ENCODE measurements around the gene LEKR1.
"Not testable (repeated sequence)": the region's sequence is repeated elsewhere in the genome, so short reads cannot be mapped to it uniquely, and the experiment has no call there.

Gene LEKR1

GRCh38 chr3:156792536-156792935 is 33.6 kb upstream of the LEKR1 start:
- Histone ChIP-seq H3K9ac (ENCODE audit: low read depth, low read length) (no peak overlapping the region), H3K27ac (ENCODE audit: low read depth, low read length) (no peak overlapping the region), H3K4me3 (ENCODE audit: low read depth, low read length) (no peak overlapping the region), H3K4me1 (ENCODE audit: control insufficient read depth, insufficient read depth, low read length) (peaks cover 9% of the 10 kb centered on the region; the same call in 1 of the 2 replicates), H3K27me3 (ENCODE audit: control insufficient read depth, insufficient read depth, low read length) (no peaks in the 10 kb centered on the region), H3K36me3 (ENCODE audit: control insufficient read depth, insufficient read depth, low read length) (no peaks in the 10 kb centered on the region), H3K9me3 (ENCODE audit: control insufficient read depth, insufficient read depth, low read length) (no peaks in the 10 kb centered on the region)

DNA sequence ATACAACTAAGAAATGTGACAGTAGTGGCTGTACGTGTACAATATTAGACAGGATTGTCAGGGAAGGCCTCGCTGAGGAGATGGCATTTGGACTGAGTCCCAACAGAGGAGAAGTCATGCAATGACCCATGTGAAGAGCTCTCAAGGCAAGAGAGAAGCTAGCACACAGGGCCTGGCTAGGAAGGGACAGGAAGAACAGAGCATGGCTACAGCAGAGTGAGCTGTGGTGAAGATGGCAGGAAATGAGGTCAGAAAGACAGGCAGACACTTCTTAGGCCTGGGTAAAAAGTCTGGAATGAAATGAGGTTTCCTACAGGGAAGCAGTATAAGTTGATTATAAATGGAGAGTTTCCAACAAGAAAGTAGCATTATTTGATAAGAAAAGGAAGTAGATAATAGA is 33.2 kb upstream of the LEKR1 start:
- H3K27me3 ChIP-seq (ENCODE audit: control insufficient read depth, insufficient read depth, low read length), result no peaks in the 10 kb centered on the region
- peaks cover 9% of the 10 kb centered on the region; the same call in 1 of the 2 replicates for H3K4me1 ChIP-seq (ENCODE audit: control insufficient read depth, insufficient read depth, low read length)
- no peak overlapping the region for H3K27ac ChIP-seq (ENCODE audit: low read depth, low read length)
- no peaks in the 10 kb centered on the region for H3K9me3 ChIP-seq (ENCODE audit: control insufficient read depth, insufficient read depth, low read length)
- H3K9ac ChIP-seq (ENCODE audit: low read depth, low read length), result no peak overlapping the region
- no peak overlapping the region for H3K4me3 ChIP-seq (ENCODE audit: low read depth, low read length)
- no peaks in the 10 kb centered on the region for H3K36me3 ChIP-seq (ENCODE audit: control insufficient read depth, insufficient read depth, low read length)

DNA sequence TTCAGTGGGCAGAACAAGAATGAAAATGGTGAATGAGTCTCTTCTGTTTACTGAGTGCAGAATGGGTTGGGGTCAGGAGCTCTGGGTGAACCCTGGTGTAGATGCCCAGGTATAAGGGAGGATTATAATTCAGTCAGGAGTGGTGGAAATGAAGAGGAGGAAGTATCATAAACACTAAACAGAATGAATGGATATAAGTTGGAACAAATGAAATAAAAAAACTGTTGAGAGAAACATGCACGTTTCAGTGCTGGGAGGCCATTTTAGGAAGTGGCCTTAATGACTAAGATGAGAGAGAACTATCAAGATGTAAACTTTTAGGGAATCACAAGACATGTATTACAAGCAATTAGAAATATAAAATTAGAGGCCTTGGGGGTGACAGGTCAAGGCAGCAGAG is 32.8 kb upstream of the LEKR1 start:
- no peaks in the 10 kb centered on the region for H3K9me3 ChIP-seq (ENCODE audit: control insufficient read depth, insufficient read depth, low read length)
- H3K4me3 ChIP-seq (ENCODE audit: low read depth, low read length), result no peak overlapping the region
- no peaks in the 10 kb centered on the region for H3K27me3 ChIP-seq (ENCODE audit: control insufficient read depth, insufficient read depth, low read length)
- H3K27ac ChIP-seq (ENCODE audit: low read depth, low read length), result no peak overlapping the region
- H3K9ac ChIP-seq (ENCODE audit: low read depth, low read length), result no peak overlapping the region
- H3K4me1 ChIP-seq (ENCODE audit: control insufficient read depth, insufficient read depth, low read length), result peaks cover 6% of the 10 kb centered on the region; the same call in 1 of the 2 replicates
- H3K36me3 ChIP-seq (ENCODE audit: control insufficient read depth, insufficient read depth, low read length), result no peaks in the 10 kb centered on the region

DNA sequence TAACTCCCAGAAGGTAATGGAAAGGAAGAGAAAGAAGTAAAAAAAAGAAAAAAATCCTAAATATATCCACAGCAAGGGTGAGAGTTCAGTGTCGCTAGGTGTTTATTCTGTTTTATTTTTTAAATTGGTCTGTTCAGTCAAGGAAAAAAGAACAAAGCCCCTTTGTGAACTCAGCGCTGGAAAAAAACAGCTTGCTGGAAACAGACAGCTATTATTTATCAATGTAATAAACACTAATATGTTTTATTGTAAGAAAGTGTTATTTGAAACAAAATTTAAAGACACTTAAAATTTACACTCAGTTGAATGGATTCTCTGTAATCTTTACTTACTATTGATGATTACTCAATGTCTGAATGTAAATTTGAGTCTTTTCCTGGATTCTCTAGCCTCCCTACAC is 32.3 kb upstream of the LEKR1 start:
- H3K4me1 ChIP-seq (ENCODE audit: control insufficient read depth, insufficient read depth, low read length), result peaks cover 2% of the 10 kb centered on the region; the same call in 1 of the 2 replicates
- H3K4me3 ChIP-seq (ENCODE audit: low read depth, low read length), result no peak overlapping the region
- no peak overlapping the region for H3K27ac ChIP-seq (ENCODE audit: low read depth, low read length)
- no peaks in the 10 kb centered on the region for H3K9me3 ChIP-seq (ENCODE audit: control insufficient read depth, insufficient read depth, low read length)
- H3K9ac ChIP-seq (ENCODE audit: low read depth, low read length), result no peak overlapping the region
- H3K36me3 ChIP-seq (ENCODE audit: control insufficient read depth, insufficient read depth, low read length), result no peaks in the 10 kb centered on the region
- H3K27me3 ChIP-seq (ENCODE audit: control insufficient read depth, insufficient read depth, low read length), result no peaks in the 10 kb centered on the region

DNA sequence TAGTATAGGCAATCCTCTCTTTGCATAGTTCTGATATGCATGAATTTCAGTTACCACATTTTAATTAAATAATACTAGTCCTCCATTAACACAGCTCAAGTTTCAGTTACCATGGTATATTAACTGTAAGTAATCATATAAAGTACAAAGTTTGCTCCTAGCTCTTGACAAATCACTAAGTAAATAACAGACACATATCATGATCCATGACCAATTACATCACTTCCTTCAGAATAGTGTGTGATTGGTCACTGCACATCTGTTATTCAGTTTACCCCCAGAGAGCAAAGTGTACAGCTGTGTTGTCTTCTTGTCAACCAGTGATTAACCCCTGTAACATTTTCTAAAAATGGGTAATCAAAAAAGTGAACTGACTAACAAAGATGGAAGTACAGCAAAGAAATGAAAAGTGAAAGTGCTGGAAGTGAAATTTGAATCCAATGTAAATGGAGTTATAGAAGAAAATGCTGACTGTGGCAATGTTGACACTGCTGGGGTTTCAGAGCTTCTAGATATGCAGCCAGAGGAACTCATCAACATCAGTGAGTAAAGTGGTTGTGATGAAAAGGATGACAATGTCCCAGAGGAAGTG is 30.2 kb upstream of the LEKR1 start:
- Histone ChIP-seq H3K9ac (ENCODE audit: low read depth, low read length) (no peak overlapping the region), H3K27ac (ENCODE audit: low read depth, low read length) (no peak overlapping the region)

GRCh38 chr3:156797368-156797767 is 28.8 kb upstream of the LEKR1 start:
- Histone ChIP-seq H3K4me3 (ENCODE audit: low read depth, low read length) (no peak overlapping the region), H3K9ac (ENCODE audit: low read depth, low read length) (no peak overlapping the region), H3K27ac (ENCODE audit: low read depth, low read length) (no peak overlapping the region), H3K36me3 (ENCODE audit: control insufficient read depth, insufficient read depth, low read length) (no peaks in the 10 kb centered on the region), H3K27me3 (ENCODE audit: control insufficient read depth, insufficient read depth, low read length) (no peaks in the 10 kb centered on the region), H3K4me1 (ENCODE audit: control insufficient read depth, insufficient read depth, low read length) (no peaks in the 10 kb centered on the region), H3K9me3 (ENCODE audit: control insufficient read depth, insufficient read depth, low read length) (no peaks in the 10 kb centered on the region; the same call in 1 of the 2 replicates)

More for the DNA sequence above, 30.2 kb upstream of the LEKR1 start:
- Histone ChIP-seq H3K4me3 (ENCODE audit: low read depth, low read length) (no peak overlapping the region), H3K9me3 (ENCODE audit: control insufficient read depth, insufficient read depth, low read length) (no peaks in the 10 kb centered on the region; the same call in 1 of the 2 replicates), H3K36me3 (ENCODE audit: control insufficient read depth, insufficient read depth, low read length) (no peaks in the 10 kb centered on the region), H3K27me3 (ENCODE audit: control insufficient read depth, insufficient read depth, low read length) (no peaks in the 10 kb centered on the region), H3K4me1 (ENCODE audit: control insufficient read depth, insufficient read depth, low read length) (no peaks in the 10 kb centered on the region)

GRCh38 chr3:156800287-156800686 is 25.9 kb upstream of the LEKR1 start:
- not testable (repeated sequence) for H3K4me3 ChIP-seq (ENCODE audit: low read depth, low read length); H3K27ac ChIP-seq (ENCODE audit: low read depth, low read length); H3K4me1 ChIP-seq (ENCODE audit: control insufficient read depth, insufficient read depth, low read length); H3K9ac ChIP-seq (ENCODE audit: low read depth, low read length); H3K9me3 ChIP-seq (ENCODE audit: control insufficient read depth, insufficient read depth, low read length); H3K36me3 ChIP-seq (ENCODE audit: control insufficient read depth, insufficient read depth, low read length); H3K27me3 ChIP-seq (ENCODE audit: control insufficient read depth, insufficient read depth, low read length)

- no peak overlapping the region for H3K9ac ChIP-seq (ENCODE audit: low read depth, low read length)
- no peaks in the 10 kb centered on the region for H3K27me3 ChIP-seq (ENCODE audit: control insufficient read depth, insufficient read depth, low read length)
- no peaks in the 10 kb centered on the region for H3K36me3 ChIP-seq (ENCODE audit: control insufficient read depth, insufficient read depth, low read length)
These were observed 24.4 kb upstream of the LEKR1 start for GRCh38 chr3:156801746-156802145.

GRCh38 chr3:156802821-156803606 is 23.1 kb upstream of the LEKR1 start:
- Histone ChIP-seq H3K9ac (ENCODE audit: low read depth, low read length) (no peak overlapping the region), H3K4me3 (ENCODE audit: low read depth, low read length) (no peak overlapping the region), H3K4me1 (ENCODE audit: control insufficient read depth, insufficient read depth, low read length) (peaks cover 1% of the 10 kb centered on the region), H3K9me3 (ENCODE audit: control insufficient read depth, insufficient read depth, low read length) (no peaks in the 10 kb centered on the region; the same call in 1 of the 2 replicates), H3K27ac (ENCODE audit: low read depth, low read length) (no peak overlapping the region), H3K27me3 (ENCODE audit: control insufficient read depth, insufficient read depth, low read length) (no peaks in the 10 kb centered on the region), H3K36me3 (ENCODE audit: control insufficient read depth, insufficient read depth, low read length) (no peaks in the 10 kb centered on the region)

More at GRCh38 chr3:156801746-156802145, 24.4 kb upstream of the LEKR1 start:
- no peak overlapping the region for H3K27ac ChIP-seq (ENCODE audit: low read depth, low read length)
- H3K9me3 ChIP-seq (ENCODE audit: control insufficient read depth, insufficient read depth, low read length), result no peaks in the 10 kb centered on the region; the same call in 1 of the 2 replicates
- no peak overlapping the region for H3K4me3 ChIP-seq (ENCODE audit: low read depth, low read length)
- no peaks in the 10 kb centered on the region for H3K4me1 ChIP-seq (ENCODE audit: control insufficient read depth, insufficient read depth, low read length)

DNA sequence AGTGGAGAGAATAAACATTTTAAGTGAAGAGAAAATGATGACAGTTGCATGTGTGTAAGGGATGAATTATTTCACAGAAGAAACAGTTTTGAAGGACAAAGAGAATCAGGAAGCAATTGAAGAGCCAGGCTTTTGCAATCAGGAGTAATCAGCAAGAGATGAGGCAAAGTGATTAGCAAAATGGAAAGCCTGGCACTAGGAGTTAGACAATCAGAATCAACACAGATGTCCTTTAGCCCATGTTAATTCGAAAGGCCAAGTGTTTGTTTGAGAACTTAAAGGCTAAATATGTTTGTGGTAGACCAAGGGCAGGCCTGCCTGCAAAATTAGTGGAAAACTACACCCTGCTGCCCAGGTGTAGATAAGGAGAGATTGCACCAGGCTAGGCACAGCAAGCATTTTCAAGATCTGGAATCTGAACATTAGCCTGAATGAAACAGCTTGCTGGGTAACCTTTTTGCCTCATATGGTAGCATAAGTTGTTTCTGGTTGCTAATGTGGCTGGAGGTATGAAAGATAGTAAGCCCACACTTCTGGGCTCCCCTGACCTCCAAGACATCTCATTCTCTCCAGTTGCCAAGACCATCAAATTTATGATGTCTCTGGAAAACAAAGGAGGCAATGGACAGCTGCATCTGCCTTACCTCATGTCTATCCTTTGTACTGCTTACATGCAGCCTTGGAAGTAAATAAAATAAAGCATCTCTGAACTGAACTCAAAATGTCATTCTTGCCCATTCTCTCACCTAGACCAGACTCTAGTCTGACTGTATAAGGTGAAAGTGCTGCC is 22.0 kb upstream of the LEKR1 start:
- Histone ChIP-seq H3K27me3 (ENCODE audit: control insufficient read depth, insufficient read depth, low read length) (no peaks in the 10 kb centered on the region), H3K4me3 (ENCODE audit: low read depth, low read length) (no peak overlapping the region), H3K9ac (ENCODE audit: low read depth, low read length) (no peak overlapping the region), H3K27ac (ENCODE audit: low read depth, low read length) (no peak overlapping the region), H3K9me3 (ENCODE audit: control insufficient read depth, insufficient read depth, low read length) (no peaks in the 10 kb centered on the region; the same call in 1 of the 2 replicates), H3K4me1 (ENCODE audit: control insufficient read depth, insufficient read depth, low read length) (peaks cover 4% of the 10 kb centered on the region), H3K36me3 (ENCODE audit: control insufficient read depth, insufficient read depth, low read length) (no peaks in the 10 kb centered on the region)

GRCh38 chr3:156806698-156807097 is 19.5 kb upstream of the LEKR1 start:
- Histone ChIP-seq H3K36me3 (ENCODE audit: control insufficient read depth, insufficient read depth, low read length) (no peaks in the 10 kb centered on the region), H3K4me3 (ENCODE audit: low read depth, low read length) (no peak overlapping the region), H3K4me1 (ENCODE audit: control insufficient read depth, insufficient read depth, low read length) (peaks cover 4% of the 10 kb centered on the region), H3K9me3 (ENCODE audit: control insufficient read depth, insufficient read depth, low read length) (no peaks in the 10 kb centered on the region), H3K9ac (ENCODE audit: low read depth, low read length) (no peak overlapping the region), H3K27ac (ENCODE audit: low read depth, low read length) (no peak overlapping the region), H3K27me3 (ENCODE audit: control insufficient read depth, insufficient read depth, low read length) (no peaks in the 10 kb centered on the region)

Measured in HUES48 (cell line).